Iris pigment epithelial cell (primary cell): ENCODE data around the gene FAF2.
"Not testable (repeated sequence)": the region's sequence is repeated elsewhere in the genome, so short reads cannot be mapped to it uniquely, and the experiment has no call there.

Source experiments
- DNase-seq: peaks from one replicate; pipeline ENCODE4 v3.0.0-alpha.2; 2011; ENCODE audit warnings: low read depth

Gene FAF2

GRCh38 chr5:176543428-176544182, 95.4 kb downstream of the FAF2 start:
- peak; percentile 56 for DNase-seq

- no peak for DNase-seq
Observed at GRCh38 chr5:176545388-176545736, 97.2 kb downstream of the FAF2 start.

DNA sequence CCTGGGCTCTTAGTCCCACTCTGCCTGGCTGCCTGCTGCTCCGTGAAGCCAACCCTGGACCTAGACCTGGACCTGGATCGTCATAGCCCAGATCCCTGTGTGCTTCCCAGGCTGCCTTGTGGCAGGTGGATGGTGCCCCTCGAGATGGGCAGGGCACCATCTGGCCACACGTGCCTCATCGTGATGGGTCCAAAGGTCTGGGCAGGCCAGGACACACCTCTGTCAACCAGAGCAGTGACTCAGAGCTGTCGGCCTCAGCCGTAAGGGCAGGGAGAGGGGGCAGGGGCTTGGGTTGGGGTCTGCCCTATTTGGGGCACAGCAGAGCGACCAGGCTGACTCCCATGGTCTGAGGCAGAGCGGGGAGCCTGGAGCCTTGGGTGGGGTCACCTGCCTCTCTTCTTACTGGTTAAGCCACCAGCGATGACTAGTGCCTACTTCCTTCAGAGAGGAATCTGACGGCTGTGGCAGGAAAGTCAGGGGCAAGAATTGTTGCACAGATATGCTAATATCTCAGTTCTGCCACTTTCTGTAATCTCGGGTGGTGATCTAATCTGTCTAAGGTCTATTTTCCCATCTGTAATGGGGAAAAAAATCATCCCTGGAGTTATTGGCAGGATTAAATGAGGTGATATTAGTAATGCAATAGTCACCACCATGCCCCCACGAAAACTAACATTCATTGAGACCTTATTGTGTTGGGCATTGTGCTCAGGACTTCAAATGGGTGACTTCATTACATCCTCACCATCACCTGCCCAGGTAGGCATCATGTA, 97.7 kb downstream of the FAF2 start:
- no peak for DNase-seq

GRCh38 chr5:176547802-176548201, 99.6 kb downstream of the FAF2 start:
- DNase-seq: no peak

DNA sequence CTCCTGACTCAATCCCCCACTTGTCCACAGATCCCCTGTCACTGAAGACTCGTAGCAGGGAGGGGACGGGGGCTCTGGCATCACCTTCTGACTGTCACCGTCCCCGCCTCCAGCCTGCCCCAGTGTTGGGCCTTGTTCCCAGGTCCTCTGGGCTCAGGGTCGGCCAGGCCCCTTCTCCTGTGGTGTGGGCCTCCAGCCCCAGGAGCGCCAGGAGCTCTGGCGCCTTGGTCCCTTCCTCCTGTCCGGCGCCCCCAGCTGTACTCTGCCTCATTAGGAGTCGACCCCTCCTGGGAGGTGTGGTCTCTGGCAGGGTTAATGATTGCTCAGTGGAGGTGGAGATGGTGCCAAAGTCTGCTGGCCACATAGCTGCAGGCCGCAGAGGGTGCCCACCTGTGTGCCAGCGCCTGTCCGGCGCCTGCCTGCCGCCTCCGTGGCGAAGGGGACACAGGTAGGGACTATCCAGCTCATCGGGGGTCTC, 100.8 kb downstream of the FAF2 start, which contains the start of gene CDHR2:
TSS of gene CDHR2 (plus strand) at position 376 of the 478 bp plus-strand sequence. CDS start 16,011 bp downstream, outside the sequence.
- DNase-seq: no peak

DNA sequence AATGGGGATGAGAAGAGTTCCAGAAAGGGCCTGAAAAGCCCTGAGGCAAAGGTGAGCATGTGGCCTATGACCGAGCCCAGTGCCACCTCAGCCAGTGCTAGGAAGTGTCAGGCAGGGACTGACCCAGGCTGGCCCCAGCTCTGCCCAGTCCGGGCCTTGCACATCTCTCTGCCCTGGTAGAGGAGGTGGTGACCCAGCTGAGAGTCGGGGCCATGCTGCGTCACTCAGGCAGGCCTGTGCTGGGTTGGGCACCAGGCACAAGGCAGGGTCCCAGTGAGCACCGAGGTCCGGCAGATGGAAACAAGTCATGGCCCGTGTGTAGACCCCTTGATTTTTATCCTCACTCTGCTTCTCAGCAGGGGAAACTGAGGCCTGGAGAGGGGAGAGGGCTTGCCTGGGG, 101.7 kb downstream of the FAF2 start:
- DNase-seq: no peak

- no peak for DNase-seq
Observed at GRCh38 chr5:176550275-176550831, 102.2 kb downstream of the FAF2 start.

DNA sequence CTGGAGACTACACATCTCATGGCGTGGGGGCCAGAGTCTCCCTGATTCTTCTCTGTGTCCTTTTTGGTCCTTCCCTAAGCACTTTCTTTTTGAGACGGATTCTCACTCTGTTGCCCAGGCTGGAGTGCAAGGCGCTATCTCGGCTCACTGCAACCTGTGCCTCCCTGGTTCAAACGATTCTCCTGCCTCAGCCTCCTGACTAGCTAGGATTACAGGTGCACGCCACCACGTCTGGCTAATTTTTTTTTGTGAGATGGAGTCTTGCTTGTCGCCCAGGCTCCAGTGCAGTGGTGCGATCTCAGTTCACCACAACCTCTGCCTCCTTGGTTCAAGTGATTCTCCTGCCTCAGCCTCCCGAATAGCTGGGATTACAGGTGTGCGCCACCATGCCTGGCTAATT, 102.8 kb downstream of the FAF2 start:
- DNase-seq: not testable (repeated sequence)

- no peak for DNase-seq
Observed at GRCh38 chr5:176552332-176552869, 104.2 kb downstream of the FAF2 start.

GRCh38 chr5:176553260-176554085, 105.3 kb downstream of the FAF2 start:
- no peak for DNase-seq

DNA sequence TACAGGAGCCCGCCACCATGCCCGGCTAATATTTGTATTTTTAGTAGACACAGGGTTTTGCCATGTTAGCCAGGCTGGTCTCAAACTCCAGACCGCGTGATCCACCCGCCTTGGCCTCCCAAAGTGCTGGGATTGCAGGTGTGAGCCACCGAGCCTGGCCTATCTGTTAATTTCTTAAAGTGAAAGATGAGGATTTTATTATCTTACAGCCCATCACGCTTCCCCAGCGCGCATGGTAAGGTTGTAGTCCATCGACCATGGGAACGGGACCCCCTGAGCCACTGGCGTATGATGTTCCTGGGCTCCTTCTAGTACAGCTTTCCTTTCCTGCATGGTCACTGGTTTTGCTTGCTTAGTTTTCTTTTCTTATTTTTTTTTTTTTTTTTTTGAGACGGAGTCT, 109.7 kb downstream of the FAF2 start:
- DNase-seq: no peak
